NCI-H146 (cell line): ENCODE data around the gene EFCAB3.
"Not testable (repeated sequence)": the region's sequence is repeated elsewhere in the genome, so short reads cannot be mapped to it uniquely, and the experiment has no call there.

Experiments
- DNase-seq: peaks from one replicate; lab custom pipeline; 2025; lab: John Stamatoyannopoulos, UW

EFCAB3 gene

GRCh38 chr17:62465271-62465670 is 84.9 kb downstream of the EFCAB3 start:
- DNase-seq, result not testable (repeated sequence)
